ENCODE results near the gene RECQL5.

DNA sequence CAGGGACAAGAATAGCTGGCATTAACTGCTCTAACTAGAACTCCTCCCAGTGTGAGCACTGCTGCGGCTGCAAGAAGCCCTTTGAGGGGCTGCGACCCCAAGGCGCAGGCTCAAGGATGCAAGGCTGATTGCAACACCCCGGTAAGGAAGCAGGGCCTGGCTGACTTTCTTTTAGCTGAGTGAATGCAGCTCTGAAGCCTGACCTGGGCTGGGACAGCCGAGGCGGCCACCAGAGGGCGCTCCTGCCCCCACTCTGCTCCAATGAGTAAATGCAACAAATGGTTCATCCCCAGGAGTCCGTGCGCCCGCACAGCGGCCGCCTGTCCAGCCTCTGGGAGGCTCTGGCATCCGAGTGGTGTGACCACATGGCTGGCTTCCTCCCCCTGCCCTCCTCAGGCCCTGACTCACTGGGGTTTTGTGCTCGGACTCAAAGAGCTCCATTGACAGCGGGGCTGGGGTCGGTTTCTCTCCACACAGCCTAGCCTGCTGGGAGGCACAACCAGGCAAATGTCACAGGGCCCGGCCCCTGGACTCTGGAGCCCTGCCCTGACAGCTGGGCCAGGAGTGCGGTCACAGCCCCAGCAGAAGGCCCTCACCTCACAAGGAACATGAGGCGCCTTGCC lies 34.0 kb downstream of the RECQL5 start, which contains the start of gene SMIM5:
- TF ChIP-seq, protein P1, sequence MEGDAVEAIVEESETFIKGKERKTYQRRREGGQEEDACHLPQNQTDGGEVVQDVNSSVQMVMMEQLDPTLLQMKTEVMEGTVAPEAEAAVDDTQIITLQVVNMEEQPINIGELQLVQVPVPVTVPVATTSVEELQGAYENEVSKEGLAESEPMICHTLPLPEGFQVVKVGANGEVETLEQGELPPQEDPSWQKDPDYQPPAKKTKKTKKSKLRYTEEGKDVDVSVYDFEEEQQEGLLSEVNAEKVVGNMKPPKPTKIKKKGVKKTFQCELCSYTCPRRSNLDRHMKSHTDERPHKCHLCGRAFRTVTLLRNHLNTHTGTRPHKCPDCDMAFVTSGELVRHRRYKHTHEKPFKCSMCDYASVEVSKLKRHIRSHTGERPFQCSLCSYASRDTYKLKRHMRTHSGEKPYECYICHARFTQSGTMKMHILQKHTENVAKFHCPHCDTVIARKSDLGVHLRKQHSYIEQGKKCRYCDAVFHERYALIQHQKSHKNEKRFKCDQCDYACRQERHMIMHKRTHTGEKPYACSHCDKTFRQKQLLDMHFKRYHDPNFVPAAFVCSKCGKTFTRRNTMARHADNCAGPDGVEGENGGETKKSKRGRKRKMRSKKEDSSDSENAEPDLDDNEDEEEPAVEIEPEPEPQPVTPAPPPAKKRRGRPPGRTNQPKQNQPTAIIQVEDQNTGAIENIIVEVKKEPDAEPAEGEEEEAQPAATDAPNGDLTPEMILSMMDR (conservative IDR thresholded peaks at IDR 0.05; ENCODE audit: low read length): peak; percentile 99
- TF ChIP-seq EZH2phosphoT487 (IDR thresholded peaks at IDR 0.05; ENCODE audit: borderline replicate concordance, low read depth, low read length): no peak
